Measurements from ENCODE around the gene MAFF.
"Not testable (repeated sequence)": the region's sequence is repeated elsewhere in the genome, so short reads cannot be mapped to it uniquely, and the experiment has no call there.

MAFF gene

GRCh38 chr22:38177926-38178604 lies 23.7 kb upstream of the MAFF start:
- peak; percentile 57 for DNase-seq

GRCh38 chr22:38178605-38178937 lies 23.2 kb upstream of the MAFF start:
- DNase-seq: not testable (repeated sequence)

- DNase-seq: peak; percentile 65
These were observed 20.8 kb upstream of the MAFF start for GRCh38 chr22:38180841-38181452.

- DNase-seq: peak; percentile 99
These were observed 20.2 kb upstream of the MAFF start, which contains the start of gene PLA2G6 for GRCh38 chr22:38181453-38182200. Gene PLA2G6, minus strand, starts transcription at chr22:38181830. Its CDS starts 12,404 bp downstream, at chr22:38169426.

- no peak for DNase-seq
These were observed 17.0 kb upstream of the MAFF start for GRCh38 chr22:38184788-38185187.

- no peak for DNase-seq
These were observed 15.4 kb upstream of the MAFF start for GRCh38 chr22:38186429-38186828.

- DNase-seq: no peak
These were observed 14.2 kb upstream of the MAFF start for GRCh38 chr22:38187413-38188212.

- no peak for DNase-seq
These were observed 12.7 kb upstream of the MAFF start for GRCh38 chr22:38189104-38189503.

GRCh38 chr22:38190581-38190980 lies 11.2 kb upstream of the MAFF start:
- no peak for DNase-seq

- DNase-seq: no peak
These were observed 10.7 kb upstream of the MAFF start for GRCh38 chr22:38191055-38191454.

GRCh38 chr22:38191731-38192474 lies 9.9 kb upstream of the MAFF start:
- no peak for DNase-seq

- no peak for DNase-seq
These were observed 9.3 kb upstream of the MAFF start for GRCh38 chr22:38192475-38192863.

GRCh38 chr22:38193580-38193979 lies 8.2 kb upstream of the MAFF start:
- DNase-seq: no peak

- no peak for DNase-seq
These were observed 4.9 kb upstream of the MAFF start for GRCh38 chr22:38196791-38197419.

GRCh38 chr22:38199826-38200559 lies 1.8 kb upstream of the MAFF start:
- DNase-seq: no peak

GRCh38 chr22:38201371-38201710 lies 453 bp upstream of the MAFF start:
- DNase-seq: no peak

- peak; percentile 25 for DNase-seq
These were observed 769 bp downstream of the MAFF start for GRCh38 chr22:38202437-38203089.

GRCh38 chr22:38203090-38203810 lies 1.5 kb downstream of the MAFF start:
- DNase-seq: no peak

- DNase-seq: no peak
These were observed 2.2 kb downstream of the MAFF start for GRCh38 chr22:38203855-38204514.

- DNase-seq: no peak
These were observed 3.0 kb downstream of the MAFF start for GRCh38 chr22:38204784-38205183.

All from midbrain (tissue), 1 donor.